Adrenal gland (tissue), 12 donors: ENCODE data around the gene PBX1. TPM values are rescaled to one million over a fixed set of nuclear protein-coding genes. Genes with fewer than 3 reads are reported as not detected.

Experiments
- DNase-seq, 7 donors: peaks; one replicate each; pipeline ENCODE4 v3.0.0-alpha.2; 2019 to 2020
- H3K27ac ChIP-seq, 5 donors: fragments of 200-600 bp; sonication (generic) in 4 of 5; 1 replicate in 3 of 5; 2 replicates in 2 of 5; pipeline versions ENCODE4 v1.5.1 to v1.8.0; 2016 to 2020; ENCODE audit warnings: mild to moderate bottlenecking in 1 of 5
- H3K27me3 ChIP-seq: fragments of 200-600 bp; 2 replicates; pipeline ENCODE4 v1.8.0; 2021
- H3K36me3 ChIP-seq, 2 donors: fragments of 200-600 bp; replicated peaks in 1 of 2; 1 replicate in 1 of 2; 2 replicates in 1 of 2; pipeline versions ENCODE4 v1.5.1 to v1.8.0; 2018 to 2022
- H3K4me1 ChIP-seq, 2 donors: fragments of 200-600 bp; replicated peaks in 1 of 2; 1 replicate in 1 of 2; 2 replicates in 1 of 2; pipeline versions ENCODE4 v1.5.1 to v1.8.0; 2018 to 2021
- H3K4me3 ChIP-seq, 4 donors: fragments of 200-600 bp; sonication (generic) in 3 of 4; one replicate each; pipeline ENCODE4 v1.5.1; 2016 to 2018
- H3K9me3 ChIP-seq, 3 donors: fragments of 200-600 bp; sonication (generic) in 1 of 3; replicated peaks in 1 of 3; 1 replicate in 2 of 3; 2 replicates in 1 of 3; pipeline versions ENCODE4 v1.5.1 to v1.8.0; 2016 to 2021
- POLR2A ChIP-seq, 2 donors: fragments of 450-650 bp; IDR thresholded peaks; one replicate each; pipeline ENCODE4 v1.6.1; 2017; ENCODE audit warnings: antibody characterized with exemption in 2 of 2, mild to moderate bottlenecking in 2 of 2, moderate library complexity in 1 of 2
- WGBS, 4 donors: extraction: QIAGEN DNeasy Blood & Tissue Kit in 2 of 4; methylation state at CpG; one replicate each; pipeline versions ENCODE4 v1.1.5 to v1.1.7; 2013 to 2017; 5-methylcytosine and 5-hydroxymethylcytosine counted together
- intact Hi-C, 2 donors: fragments of 100-400 bp; cut with DNase I; formaldehyde crosslinking; loops; one replicate each; pipeline versions ENCODE4 v1.14.1 to v1.15.0; 2022 to 2023
- polyA plus RNA-seq, 3 donors: library from polyadenylated mRNA; stranded (reverse); fragments of 200-250 nt in 2 of 3; fragments of 350-450 nt in 1 of 3; fragmentation: Illumina TruSeq in 1 of 3; extraction: RNeasy Lipid Tissue Mini Kit (QIAGEN cat#74804) in 1 of 3; gene quantifications; one replicate each; pipeline ENCODE4 v1.2.3, GENCODE V29; 2013 to 2014
- total RNA-seq, 9 donors: library from RNA; depleted of rRNA in 4 of 9; stranded (reverse); fragments of >200 nt in 4 of 9; fragments of 120-200 nt in 1 of 9; fragmentation: NEBNext Ultra II Directional in 1 of 9; extraction: Animal tissue kit (Norgen Biotek cat#: 25700) in 1 of 9; gene quantifications; one replicate each; pipeline versions ENCODE4 v1.1.0 to v1.2.4, GENCODE V29; 2013 to 2023
- TF ChIP-seq, protein P1 (sequence below), 6 experiments: fragments of 450-650 bp in 4 of 6; fragments of 200-600 bp in 2 of 6; sonication (generic) in 1 of 6; IDR thresholded peaks; 1 replicate in 5 of 6; 2 replicates in 1 of 6; pipeline versions ENCODE4 v1.5.1 to v1.8.0; 2016 to 2021; ENCODE audit warnings: antibody characterized with exemption in 6 of 6, mild to moderate bottlenecking in 2 of 6, moderate library complexity in 1 of 6
- donor health status: healthy with polysubstance abuse.
- donor health status: Bipolar disorder and iron deficiency.
- donor health status: DM: yes; HTN: yes; CAD: no.
- donor health status: DM: no; HTN: no; CAD: no.
- donor health status: DM: no; HTN: no; CAD: no.
- donor health status: DM: yes; HTN: yes; CAD: no.

The PBX1 gene
- total and polyA plus RNA-seq, 12 donors: 13.0 to 294 (median 99.3) TPM

DNA sequence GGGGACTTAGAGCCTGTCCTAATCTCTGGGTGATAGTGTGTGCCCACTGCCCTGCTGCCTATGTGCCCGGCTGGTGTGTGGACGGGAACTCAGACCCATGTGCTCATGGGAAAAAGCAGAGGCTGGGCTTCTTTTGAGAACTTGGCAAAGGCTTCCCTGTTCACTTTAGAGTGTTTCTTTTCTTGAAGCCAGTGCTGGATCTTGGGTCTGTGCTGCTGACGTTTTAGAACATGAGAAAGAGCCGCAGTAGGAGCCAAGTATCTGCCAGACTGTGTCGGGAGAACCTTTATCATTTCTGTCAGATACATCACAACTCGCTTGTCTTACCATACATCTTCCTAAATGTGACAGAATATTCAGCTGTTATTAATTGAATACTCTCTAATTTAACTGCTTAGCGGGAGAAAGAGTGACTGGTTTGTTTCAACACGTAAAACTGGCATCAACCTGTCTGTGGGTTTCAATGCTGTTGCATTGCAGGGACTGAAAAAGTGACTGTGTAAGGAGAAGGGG, 195.2 kb downstream of the PBX1 start:
- Histone ChIP-seq H3K27me3 (no peaks in the 10 kb centered on the region), H3K27ac (peak overlapping the region; percentile 0 to 89 (median 72)), H3K36me3 (no peaks in the 10 kb centered on the region), H3K4me3 (peak overlapping the region in 1 of 4 donors; percentile 8), H3K4me1 (peaks cover 11 to 70% of the 10 kb centered on the region in 2 donors), H3K9me3 (no peaks in the 10 kb centered on the region)
- DNase-seq: peak in 5 of 7 donors; percentile 38 to 77 (median 57)
- WGBS, 4 donors: 22 to 37% (median 32%) methylated on average over 6 to 8 of the region's 8 CpGs
- intact Hi-C loops: no loop called here
- TF ChIP-seq, protein P1, sequence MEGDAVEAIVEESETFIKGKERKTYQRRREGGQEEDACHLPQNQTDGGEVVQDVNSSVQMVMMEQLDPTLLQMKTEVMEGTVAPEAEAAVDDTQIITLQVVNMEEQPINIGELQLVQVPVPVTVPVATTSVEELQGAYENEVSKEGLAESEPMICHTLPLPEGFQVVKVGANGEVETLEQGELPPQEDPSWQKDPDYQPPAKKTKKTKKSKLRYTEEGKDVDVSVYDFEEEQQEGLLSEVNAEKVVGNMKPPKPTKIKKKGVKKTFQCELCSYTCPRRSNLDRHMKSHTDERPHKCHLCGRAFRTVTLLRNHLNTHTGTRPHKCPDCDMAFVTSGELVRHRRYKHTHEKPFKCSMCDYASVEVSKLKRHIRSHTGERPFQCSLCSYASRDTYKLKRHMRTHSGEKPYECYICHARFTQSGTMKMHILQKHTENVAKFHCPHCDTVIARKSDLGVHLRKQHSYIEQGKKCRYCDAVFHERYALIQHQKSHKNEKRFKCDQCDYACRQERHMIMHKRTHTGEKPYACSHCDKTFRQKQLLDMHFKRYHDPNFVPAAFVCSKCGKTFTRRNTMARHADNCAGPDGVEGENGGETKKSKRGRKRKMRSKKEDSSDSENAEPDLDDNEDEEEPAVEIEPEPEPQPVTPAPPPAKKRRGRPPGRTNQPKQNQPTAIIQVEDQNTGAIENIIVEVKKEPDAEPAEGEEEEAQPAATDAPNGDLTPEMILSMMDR (IDR thresholded peaks at IDR 0.05): no peak
- TF ChIP-seq POLR2A (IDR thresholded peaks at IDR 0.05): peak in 1 of 2 donors; percentile 27

DNA sequence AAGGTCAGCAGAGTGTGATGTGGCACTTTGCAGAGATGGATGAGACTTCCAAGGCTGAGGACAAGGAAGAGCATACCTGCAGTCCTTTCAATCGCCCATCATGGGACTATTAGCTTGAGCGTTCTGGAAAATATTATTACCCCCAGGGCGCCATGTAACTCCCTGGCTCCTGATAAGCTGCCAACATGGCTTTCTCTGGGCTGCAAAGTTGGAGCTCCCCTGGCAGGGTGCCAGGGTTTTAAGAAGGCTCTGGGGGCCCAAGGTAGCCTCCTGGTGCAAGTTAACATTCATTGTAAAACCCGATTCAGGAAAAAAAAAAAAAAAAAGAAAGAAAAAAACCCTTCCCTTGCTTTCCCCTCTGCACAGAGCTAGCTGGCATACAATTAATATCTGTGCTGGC, 196.7 kb downstream of the PBX1 start:
- intact Hi-C loops: no loop called here
- no peak overlapping the region for H3K4me3 ChIP-seq
- no peaks in the 10 kb centered on the region for H3K9me3 ChIP-seq
- H3K36me3 ChIP-seq: no peaks in the 10 kb centered on the region
- DNase-seq: peak in 1 of 7 donors; percentile 35
- H3K27me3 ChIP-seq: no peaks in the 10 kb centered on the region
- 52 to 70% (median 57%) methylated on average over 4 of the region's 4 CpGs for WGBS, 4 donors
- H3K27ac ChIP-seq: peak overlapping the region in 3 of 5 donors; percentile 35 to 74 (median 69)
- TF ChIP-seq, protein P1 (IDR thresholded peaks at IDR 0.05): no peak
- TF ChIP-seq POLR2A (IDR thresholded peaks at IDR 0.05): no peak
- H3K4me1 ChIP-seq: peaks cover 14 to 63% of the 10 kb centered on the region in 2 donors

DNA sequence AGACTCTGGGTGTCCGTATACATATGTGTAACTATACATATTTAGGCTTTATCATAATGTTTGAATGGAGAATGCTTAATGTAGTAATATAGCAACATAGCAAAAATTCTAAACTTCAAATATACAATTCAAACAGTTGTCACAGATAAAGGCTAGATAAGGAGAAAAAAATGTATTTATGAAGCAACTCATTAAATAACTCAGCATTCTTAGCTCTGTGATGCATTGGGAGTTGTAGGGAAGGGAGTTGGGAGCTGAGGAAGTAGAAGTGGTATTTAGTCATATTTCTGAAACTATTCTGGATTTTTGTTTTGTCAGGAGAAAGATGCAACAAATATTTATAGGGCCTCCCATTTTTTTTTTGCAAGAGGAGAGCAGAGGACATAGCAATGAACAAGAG, 197.8 kb downstream of the PBX1 start:
- no peaks in the 10 kb centered on the region for H3K36me3 ChIP-seq
- DNase-seq: no peak
- TF ChIP-seq, protein P1 (IDR thresholded peaks at IDR 0.05): no peak
- TF ChIP-seq POLR2A (IDR thresholded peaks at IDR 0.05): no peak
- intact Hi-C loops: no loop called here
- 96 to 100% (median 99%) methylated on average over 1 of the region's 1 CpG for WGBS, 4 donors
- H3K9me3 ChIP-seq: no peaks in the 10 kb centered on the region
- H3K27ac ChIP-seq: peak overlapping the region in 1 of 5 donors; percentile 15
- H3K4me1 ChIP-seq: peaks cover 14 to 53% of the 10 kb centered on the region in 2 donors
- H3K4me3 ChIP-seq: no peak overlapping the region
- no peaks in the 10 kb centered on the region for H3K27me3 ChIP-seq

DNA sequence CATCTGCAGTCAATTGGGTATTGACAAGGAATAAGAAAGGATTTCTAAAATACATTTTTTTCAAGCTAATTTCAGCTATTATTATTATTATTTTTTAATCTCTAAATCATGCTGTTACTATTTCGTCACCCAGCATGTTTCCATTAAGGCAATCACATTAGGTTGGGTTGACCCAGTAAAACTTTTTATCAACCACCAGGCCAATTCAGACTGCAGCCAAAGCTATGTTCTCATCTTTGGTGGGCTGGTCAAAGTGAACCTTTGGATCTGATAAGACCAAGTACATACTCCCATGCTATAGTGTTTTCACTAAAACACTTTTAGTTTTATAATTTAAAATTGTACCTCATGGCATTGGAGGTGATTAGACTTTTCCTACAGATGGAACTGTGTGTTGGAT, 198.6 kb downstream of the PBX1 start:
- H3K4me1 ChIP-seq: peaks cover 14 to 46% of the 10 kb centered on the region in 2 donors
- intact Hi-C loops: no loop called here

More for the DNA sequence above, 198.6 kb downstream of the PBX1 start:
- WGBS, 4 donors: 75 to 93% (median 81%) methylated on average over 1 of the region's 1 CpG
- no peaks in the 10 kb centered on the region for H3K27me3 ChIP-seq
- H3K9me3 ChIP-seq: no peaks in the 10 kb centered on the region
- no peak overlapping the region for H3K27ac ChIP-seq
- no peak for TF ChIP-seq POLR2A (IDR thresholded peaks at IDR 0.05)
- H3K36me3 ChIP-seq: no peaks in the 10 kb centered on the region
- DNase-seq: no peak
- H3K4me3 ChIP-seq: no peak overlapping the region
